Esophagus muscularis mucosa (tissue), 4 donors: ENCODE measurements around the gene VPS35L.

Experiments
- EP300 ChIP-seq: sonication (generic); formaldehyde crosslinking; IDR thresholded peaks from one replicate; pipeline ENCODE4 v1.6.1; 2017; ENCODE audit warnings: antibody characterized with exemption
- POLR2AphosphoS5 ChIP-seq, 2 donors: sonication (generic); formaldehyde crosslinking; IDR thresholded peaks; one replicate each; pipeline ENCODE4 v1.6.1; 2017; ENCODE audit warnings: antibody characterized with exemption in 2 of 2
- TF ChIP-seq, protein P1 (sequence below), 3 experiments: fragments of 200-600 bp in 2 of 3; fragments of 450-650 bp in 1 of 3; sonication (generic) in 2 of 3; IDR thresholded peaks; one replicate each; pipeline ENCODE4 v1.5.1; 2017 to 2019; ENCODE audit warnings: antibody characterized with exemption in 3 of 3, mild to moderate bottlenecking in 2 of 3, moderate library complexity in 1 of 3

DNA sequence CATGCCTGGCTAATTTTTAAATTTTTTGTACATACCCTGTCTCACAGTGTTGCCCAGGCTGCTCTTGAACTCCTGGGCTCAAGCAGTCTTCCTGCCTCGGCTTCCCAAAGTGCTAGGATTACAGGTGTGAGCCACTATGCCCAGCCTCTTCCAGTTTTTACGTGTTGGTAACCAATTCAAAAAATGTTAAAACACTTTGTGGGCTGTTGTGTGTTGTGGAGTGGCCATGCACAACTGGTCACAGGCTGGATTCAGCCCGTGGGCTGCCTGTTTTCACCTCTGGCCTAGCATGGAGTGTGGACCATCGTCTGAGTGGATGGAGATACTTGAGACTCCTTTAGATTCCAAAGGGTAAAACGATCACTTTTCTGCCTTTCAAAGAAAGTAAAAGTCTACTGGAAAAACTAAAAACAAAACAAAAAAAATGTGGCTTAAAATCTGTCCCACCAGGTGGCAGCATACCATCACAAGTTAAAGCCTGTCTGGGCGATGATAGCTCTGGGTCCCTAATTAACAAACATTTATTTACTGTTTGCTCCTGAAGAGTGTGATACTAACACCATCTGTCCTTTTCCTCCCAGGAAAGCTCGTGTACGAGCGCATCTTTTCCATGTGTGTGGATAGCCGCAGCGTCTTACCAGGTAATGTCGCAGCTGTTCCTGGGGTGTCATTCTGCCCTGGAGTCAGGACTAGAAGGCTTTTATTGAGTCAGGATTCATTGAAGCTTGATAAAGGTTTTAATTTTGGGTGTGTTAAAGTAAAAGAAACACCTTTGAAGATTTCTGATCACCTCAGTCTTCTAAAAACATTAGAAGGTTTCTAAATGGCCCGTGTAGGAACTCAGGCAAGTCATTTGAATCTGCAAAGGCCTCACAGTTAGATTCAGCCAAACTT, 45.8 kb downstream of the VPS35L start:
- no peak for TF ChIP-seq POLR2AphosphoS5 (IDR thresholded peaks at IDR 0.05)
- TF ChIP-seq, protein P1, sequence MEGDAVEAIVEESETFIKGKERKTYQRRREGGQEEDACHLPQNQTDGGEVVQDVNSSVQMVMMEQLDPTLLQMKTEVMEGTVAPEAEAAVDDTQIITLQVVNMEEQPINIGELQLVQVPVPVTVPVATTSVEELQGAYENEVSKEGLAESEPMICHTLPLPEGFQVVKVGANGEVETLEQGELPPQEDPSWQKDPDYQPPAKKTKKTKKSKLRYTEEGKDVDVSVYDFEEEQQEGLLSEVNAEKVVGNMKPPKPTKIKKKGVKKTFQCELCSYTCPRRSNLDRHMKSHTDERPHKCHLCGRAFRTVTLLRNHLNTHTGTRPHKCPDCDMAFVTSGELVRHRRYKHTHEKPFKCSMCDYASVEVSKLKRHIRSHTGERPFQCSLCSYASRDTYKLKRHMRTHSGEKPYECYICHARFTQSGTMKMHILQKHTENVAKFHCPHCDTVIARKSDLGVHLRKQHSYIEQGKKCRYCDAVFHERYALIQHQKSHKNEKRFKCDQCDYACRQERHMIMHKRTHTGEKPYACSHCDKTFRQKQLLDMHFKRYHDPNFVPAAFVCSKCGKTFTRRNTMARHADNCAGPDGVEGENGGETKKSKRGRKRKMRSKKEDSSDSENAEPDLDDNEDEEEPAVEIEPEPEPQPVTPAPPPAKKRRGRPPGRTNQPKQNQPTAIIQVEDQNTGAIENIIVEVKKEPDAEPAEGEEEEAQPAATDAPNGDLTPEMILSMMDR (IDR thresholded peaks at IDR 0.05) = peak; percentile 49 to 63 (median 62)
- no peak for TF ChIP-seq EP300
